Common myeloid progenitor, CD34-positive (primary cell): ENCODE results near the gene FOXO1.

Experiments
- CTCF ChIA-PET: fragments of 350-600 bp; sonication (Branson Sonifier 250); formaldehyde crosslinking; loops from one replicate; lab custom pipeline; 2021; ENCODE audit warnings: antibody characterized with exemption; lab: Charles Lee
- POLR2A ChIA-PET: fragments of 350-600 bp; sonication (Branson Sonifier 250); formaldehyde crosslinking; loops from one replicate; lab custom pipeline; 2021; ENCODE audit warnings: antibody characterized with exemption; lab: Charles Lee
- DNase-seq, 3 donors: peaks; one replicate each; pipeline versions ENCODE4 v3.0.0 to v3.0.0-alpha.2; 2013
- H3K27ac ChIP-seq, 2 experiments: 1 replicate in 1 of 2; 2 replicates in 1 of 2; pipeline ENCODE4 v1.7.0; 2013; ENCODE audit warnings: inconsistent platforms in 2 of 2, low read length in 2 of 2, mild to moderate bottlenecking in 2 of 2, low read depth in 1 of 2, moderate library complexity in 1 of 2; ENCODE audit not compliant: severe bottlenecking in 2 of 2, insufficient read depth in 1 of 2, poor library complexity in 1 of 2
- H3K27me3 ChIP-seq, 5 experiments: replicated peaks in 2 of 5; 1 replicate in 3 of 5; 2 replicates in 2 of 5; pipeline versions ENCODE4 v1.6.1 to v1.7.0; 2013; ENCODE audit warnings: low read length in 4 of 5, mild to moderate bottlenecking in 2 of 5, moderate library complexity in 2 of 5, inconsistent platforms in 1 of 5; ENCODE audit not compliant: insufficient read depth in 5 of 5, control insufficient read depth in 4 of 5
- H3K36me3 ChIP-seq, 4 experiments: 1 replicate in 2 of 4; 2 replicates in 2 of 4; pipeline versions ENCODE4 v1.6.1 to v1.7.0; 2013; ENCODE audit warnings: low read length in 3 of 4, control low read depth in 1 of 4, mild to moderate bottlenecking in 1 of 4; ENCODE audit not compliant: control insufficient read depth in 4 of 4, insufficient read depth in 4 of 4
- H3K4me1 ChIP-seq, 4 experiments: 1 replicate in 3 of 4; 2 replicates in 1 of 4; pipeline versions ENCODE4 v1.6.1 to v1.7.1; 2013; ENCODE audit warnings: low read length in 3 of 4, mild to moderate bottlenecking in 3 of 4, control low read depth in 1 of 4, inconsistent platforms in 1 of 4, moderate library complexity in 1 of 4; ENCODE audit not compliant: control insufficient read depth in 4 of 4, insufficient read depth in 4 of 4; ENCODE audit errors: control extremely low read depth in 1 of 4
- H3K4me3 ChIP-seq, 7 experiments: 1 replicate in 4 of 7; 2 replicates in 3 of 7; pipeline versions ENCODE4 v1.5.1 to v1.7.0; 2013; ENCODE audit warnings: mild to moderate bottlenecking in 7 of 7, low read length in 6 of 7, moderate library complexity in 6 of 7, inconsistent platforms in 2 of 7, low read depth in 2 of 7, control low read depth in 1 of 7; ENCODE audit not compliant: insufficient read depth in 4 of 7, control insufficient read depth in 1 of 7; ENCODE audit errors: extremely low read depth in 1 of 7
- H3K9me3 ChIP-seq, 5 experiments: 1 replicate in 4 of 5; 2 replicates in 1 of 5; pipeline versions ENCODE4 v1.6.1 to v1.7.1; 2013; ENCODE audit warnings: low read length in 4 of 5, mild to moderate bottlenecking in 2 of 5, inconsistent platforms in 1 of 5, low read depth in 1 of 5, moderate library complexity in 1 of 5; ENCODE audit not compliant: control insufficient read depth in 4 of 5, insufficient read depth in 2 of 5; ENCODE audit errors: control extremely low read depth in 1 of 5
- WGBS: methylation state at CpG from one replicate; pipeline ENCODE4 v1.1.5; 2013; ENCODE audit not compliant: insufficient coverage; 5-methylcytosine and 5-hydroxymethylcytosine counted together

The FOXO1 gene

GRCh38 chr13:40617801-40618356 lies 48.6 kb downstream of the FOXO1 start:
- ChIA-PET POLR2A (no interaction called here), CTCF (interaction anchor here (0.6 kb wide), 1 partner anchor 22 kb away, joined by 3 read pairs; no protein-coding TSS in a partner anchor)
- H3K27ac ChIP-seq: no peak overlapping the region
- no peak for DNase-seq
- H3K36me3 ChIP-seq: no peaks in the 10 kb centered on the region
- peaks cover 4 to 27% (median 17%) of the 10 kb centered on the region in 4 experiments for H3K4me1 ChIP-seq
- 84% methylated on average over 7 of the region's 8 CpGs for WGBS
- no peak overlapping the region for H3K4me3 ChIP-seq
- no peaks in the 10 kb centered on the region for H3K27me3 ChIP-seq
- no peaks in the 10 kb centered on the region for H3K9me3 ChIP-seq

GRCh38 chr13:40615619-40616018 lies 50.8 kb downstream of the FOXO1 start:
- no peaks in the 10 kb centered on the region for H3K36me3 ChIP-seq
- no peak for DNase-seq
- peaks cover 6 to 41% (median 23%) of the 10 kb centered on the region in 4 experiments for H3K4me1 ChIP-seq
- H3K27me3 ChIP-seq: no peaks in the 10 kb centered on the region
- ChIA-PET CTCF (interaction anchor here (1.2 kb wide), 1 partner anchor 9 kb away, joined by 5 read pairs; no protein-coding TSS in a partner anchor), POLR2A (no interaction called here)
- no peaks in the 10 kb centered on the region for H3K9me3 ChIP-seq
- WGBS: 96% methylated on average over 7 of the region's 7 CpGs
- H3K4me3 ChIP-seq: no peak overlapping the region
- H3K27ac ChIP-seq: no peak overlapping the region

DNA sequence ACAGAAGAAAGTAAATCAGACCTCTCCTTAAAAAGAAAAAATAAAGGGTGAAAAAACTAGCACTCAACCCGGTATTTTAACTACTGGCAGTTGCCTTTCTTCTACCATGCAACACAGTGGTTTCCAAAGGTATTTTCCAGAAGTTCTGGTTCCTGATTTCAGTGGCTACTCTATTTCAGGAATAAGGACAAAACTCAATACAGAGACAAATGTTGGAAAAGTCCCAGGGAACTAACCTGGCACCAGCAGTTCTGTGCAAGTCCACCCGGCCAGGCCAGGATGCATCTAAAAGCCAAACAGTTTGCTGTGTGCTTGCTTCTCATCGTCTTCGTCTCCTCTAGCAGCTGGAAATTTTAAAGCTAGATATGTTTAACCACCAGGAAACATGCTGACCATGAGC lies 52.5 kb downstream of the FOXO1 start:
- WGBS: 59% methylated on average over 3 of the region's 4 CpGs
- peak overlapping the region in 1 of 2 experiments; percentile 56 for H3K27ac ChIP-seq
- ChIA-PET POLR2A (interaction anchor here (0.7 kb wide), 1 partner anchor 433 kb away, joined by 5 read pairs; no protein-coding TSS in a partner anchor), CTCF (interaction anchor here (1.3 kb wide), 2 partner anchors 35 to 50 kb away, joined by 3 to 5 read pairs; no protein-coding TSS in a partner anchor)
- H3K27me3 ChIP-seq: no peaks in the 10 kb centered on the region
- H3K4me3 ChIP-seq: peak overlapping the region in 1 of 7 experiments; percentile 42
- peaks cover 6 to 51% (median 26%) of the 10 kb centered on the region in 4 experiments for H3K4me1 ChIP-seq
- no peaks in the 10 kb centered on the region for H3K36me3 ChIP-seq
- no peak for DNase-seq
- no peaks in the 10 kb centered on the region for H3K9me3 ChIP-seq

DNA sequence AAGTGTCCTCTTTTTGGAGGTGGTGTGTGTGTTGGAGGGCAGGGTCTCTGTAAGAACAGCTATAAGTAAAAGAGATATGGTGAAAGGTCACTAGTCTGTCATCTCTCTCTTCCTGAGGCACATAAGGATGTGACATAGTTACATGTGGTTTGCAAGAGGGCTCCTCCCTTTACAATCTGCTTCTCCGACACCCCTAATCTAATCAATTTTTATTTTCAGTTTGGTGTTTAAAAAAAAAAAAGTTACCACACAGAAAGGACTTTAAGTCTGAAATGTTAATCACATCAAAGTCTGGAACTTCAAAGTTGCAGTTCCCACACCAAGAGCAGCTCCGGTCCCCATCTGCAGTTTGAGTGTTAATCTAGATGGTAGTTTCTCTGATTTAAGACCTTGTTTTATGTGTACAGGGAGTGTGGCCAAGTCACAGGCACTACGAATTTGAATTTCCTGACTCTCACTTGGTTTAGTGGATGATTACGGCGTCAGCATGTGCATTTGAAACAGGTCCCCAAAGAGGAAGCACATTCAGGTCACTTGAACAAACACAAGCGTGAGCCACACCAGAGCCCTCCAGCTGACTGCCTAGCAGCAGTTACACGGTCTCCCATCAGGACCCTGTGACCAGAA lies 53.1 kb downstream of the FOXO1 start:
- CTCF ChIA-PET: interaction anchor here (0.8 to 1.3 kb wide), 3 partner anchors 10 to 49 kb away, joined by 3 to 5 read pairs (median 3); no protein-coding TSS in a partner anchor

GRCh38 chr13:40612041-40612440 lies 54.4 kb downstream of the FOXO1 start:
- no peaks in the 10 kb centered on the region for H3K36me3 ChIP-seq
- 100% methylated on average over 1 of the region's 2 CpGs for WGBS
- DNase-seq: no peak
- H3K9me3 ChIP-seq: no peaks in the 10 kb centered on the region
- POLR2A ChIA-PET: no interaction called here
- no peak overlapping the region for H3K4me3 ChIP-seq
- peaks cover 6 to 46% (median 26%) of the 10 kb centered on the region in 4 experiments for H3K4me1 ChIP-seq
- no peaks in the 10 kb centered on the region for H3K27me3 ChIP-seq
- peak overlapping the region in 1 of 2 experiments; percentile 19 for H3K27ac ChIP-seq
- CTCF ChIA-PET: no interaction called here

More for the DNA sequence above, 53.1 kb downstream of the FOXO1 start:
- peak overlapping the region; percentile 23 to 56 for H3K27ac ChIP-seq
- peak; percentile 73 to 94 (median 90) for DNase-seq
- WGBS: 0% methylated on average over 5 of the region's 7 CpGs
- H3K4me3 ChIP-seq: peak overlapping the region in 4 of 7 experiments; percentile 13 to 58 (median 40)
- H3K9me3 ChIP-seq: no peaks in the 10 kb centered on the region
- POLR2A ChIA-PET: interaction anchor here (0.7 to 0.8 kb wide), 2 partner anchors 49 to 434 kb away, joined by 5 read pairs; no protein-coding TSS in a partner anchor
- H3K4me1 ChIP-seq: peaks cover 6 to 51% (median 26%) of the 10 kb centered on the region in 4 experiments
- H3K36me3 ChIP-seq: no peaks in the 10 kb centered on the region
- no peaks in the 10 kb centered on the region for H3K27me3 ChIP-seq

DNA sequence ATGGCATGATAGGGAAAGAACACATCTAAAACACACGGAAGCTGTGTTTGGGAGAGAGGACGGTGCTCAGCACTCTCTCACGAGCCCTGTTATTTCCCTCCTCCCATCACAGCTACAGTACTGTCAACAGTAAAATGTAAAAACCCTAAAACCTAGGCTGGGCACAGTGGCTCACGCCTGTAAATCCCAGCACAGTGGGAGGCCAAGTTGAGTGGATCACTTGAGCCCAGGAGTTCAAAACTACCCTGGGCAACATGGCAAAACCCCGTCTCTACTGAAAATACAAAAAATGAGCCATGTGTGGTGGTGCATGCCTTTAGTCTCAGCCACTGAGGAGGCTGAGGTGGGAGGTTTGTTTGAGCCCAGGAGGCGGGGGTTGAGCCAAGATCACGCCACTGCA lies 54.8 kb downstream of the FOXO1 start:
- H3K27me3 ChIP-seq: no peaks in the 10 kb centered on the region
- no peak for DNase-seq
- no peak overlapping the region for H3K27ac ChIP-seq
- ChIA-PET POLR2A (no interaction called here), CTCF (no interaction called here)
- H3K4me3 ChIP-seq: no peak overlapping the region
- no peaks in the 10 kb centered on the region for H3K36me3 ChIP-seq
- H3K9me3 ChIP-seq: no peaks in the 10 kb centered on the region
- WGBS: 97% methylated on average over 5 of the region's 7 CpGs
- peaks cover 6 to 49% (median 26%) of the 10 kb centered on the region in 4 experiments for H3K4me1 ChIP-seq

DNA sequence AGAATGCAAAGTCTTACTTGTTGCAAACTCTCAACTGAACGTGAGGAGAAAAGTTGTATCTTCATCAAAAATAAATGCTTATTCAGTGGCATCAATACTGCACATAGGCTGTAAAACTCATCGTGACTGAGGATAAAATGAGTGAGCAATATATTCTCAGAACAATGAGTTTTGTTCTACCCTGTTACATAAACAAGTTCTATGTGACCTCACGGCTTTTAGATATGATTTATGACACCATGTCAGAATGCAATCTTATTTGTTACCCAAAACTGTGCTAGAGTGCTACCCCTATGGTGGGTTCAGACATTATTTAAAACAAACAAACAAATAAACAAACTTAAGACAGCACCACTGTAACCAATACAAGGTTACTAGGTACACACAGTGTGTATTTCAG lies 55.4 kb downstream of the FOXO1 start:
- Histone ChIP-seq H3K4me3 (no peak overlapping the region), H3K9me3 (no peaks in the 10 kb centered on the region), H3K27ac (no peak overlapping the region), H3K36me3 (no peaks in the 10 kb centered on the region), H3K4me1 (peaks cover 6 to 49% (median 26%) of the 10 kb centered on the region in 4 experiments), H3K27me3 (no peaks in the 10 kb centered on the region)
- ChIA-PET POLR2A (no interaction called here), CTCF (interaction anchor here (0.7 kb wide), 1 partner anchor 12 kb away, joined by 3 read pairs; no protein-coding TSS in a partner anchor)
- DNase-seq: peak in 1 of 3 donors; percentile 26
- WGBS: 57% methylated on average over 1 of the region's 3 CpGs
